GM23338 (cell line): Measurements from ENCODE around the gene GNAO1. TPM values are rescaled to one million over a fixed set of nuclear protein-coding genes. Genes with fewer than 3 reads are reported as not detected.

Experiments used
- CREB1 ChIP-seq: fragments of 250-450 bp; sonication (Bioruptor Pico); IDR thresholded peaks from 2 replicates; pipeline ENCODE4 v1.5.0; 2020; ENCODE audit warnings: low read depth, mild to moderate bottlenecking, moderate library complexity
- EZH2 ChIP-seq: fragments of 200-600 bp; sonication (generic); IDR thresholded peaks from one replicate; pipeline ENCODE4 v1.8.0; 2017; ENCODE audit warnings: antibody characterized with exemption, mild to moderate bottlenecking, low read depth; ENCODE audit not compliant: unreplicated experiment
- EZH2phosphoT487 ChIP-seq: fragments of 200-600 bp; sonication (generic); IDR thresholded peaks from one replicate; pipeline ENCODE4 v1.8.1; 2018; ENCODE audit warnings: antibody characterized with exemption; ENCODE audit not compliant: unreplicated experiment
- JUNB ChIP-seq: IDR thresholded peaks from one replicate; pipeline ENCODE4 v1.6.1; 2016; ENCODE audit warnings: antibody characterized with exemption; ENCODE audit not compliant: unreplicated experiment
- NANOG ChIP-seq: IDR thresholded peaks from 2 replicates; pipeline ENCODE4 v1.6.1; 2016; ENCODE audit warnings: antibody characterized with exemption, borderline replicate concordance
- POLR2AphosphoS5 ChIP-seq: IDR thresholded peaks from 2 replicates; pipeline ENCODE4 v1.6.1; 2016; ENCODE audit warnings: antibody characterized with exemption, low read depth
- REST ChIP-seq: IDR thresholded peaks from one replicate; pipeline ENCODE4 v1.6.1; 2018; ENCODE audit warnings: antibody characterized with exemption; ENCODE audit not compliant: unreplicated experiment
- STAT1 ChIP-seq: IDR thresholded peaks from one replicate; pipeline ENCODE4 v1.6.1; 2016; ENCODE audit warnings: antibody characterized with exemption; ENCODE audit not compliant: unreplicated experiment
- ZNF114 ChIP-seq: fragments of 250-450 bp; sonication (Bioruptor Pico); IDR thresholded peaks from 2 replicates; pipeline ENCODE4 v1.5.0; 2020; ENCODE audit warnings: mild to moderate bottlenecking, moderate library complexity
- ZNF331 ChIP-seq: fragments of 250-450 bp; sonication (Bioruptor Pico); IDR thresholded peaks from 2 replicates; pipeline ENCODE4 v1.5.0; 2020; ENCODE audit warnings: low read depth, mild to moderate bottlenecking, moderate library complexity
- polyA plus RNA-seq: library from polyadenylated mRNA; unstranded; fragments of >200 nt; fragmentation: Nextera tagmentation; extraction: Ambion mirVana; gene quantifications from 2 replicates; pipeline ENCODE4 v1.2.1, GENCODE V29; 2016
- total RNA-seq: library from RNA; depleted of rRNA; stranded (reverse); fragments of >200 nt; shearing (Covaris generic); gene quantifications from 2 replicates; pipeline ENCODE4 v1.2.3, GENCODE V29; 2014
- TF ChIP-seq, protein P1 (sequence below): fragments of 250-450 bp; sonication (Bioruptor Pico); IDR thresholded peaks from 2 replicates; pipeline ENCODE4 v1.5.0; 2020; ENCODE audit warnings: mild to moderate bottlenecking, moderate library complexity
- TF ChIP-seq, protein P2 (sequence below), 2 experiments: fragments of 200-600 bp in 1 of 2; sonication (generic) in 1 of 2; conservative IDR thresholded peaks; 2 replicates each; pipeline versions ENCODE4 v1.5.1 to v1.6.1; 2016 to 2017; ENCODE audit warnings: antibody characterized with exemption in 2 of 2, low read depth in 2 of 2, mild to moderate bottlenecking in 2 of 2, moderate library complexity in 1 of 2

GNAO1 gene
- total and polyA plus RNA-seq, 2 experiments from 2014 or later = 6.5 to 24.8 TPM

- TF ChIP-seq, protein P1, sequence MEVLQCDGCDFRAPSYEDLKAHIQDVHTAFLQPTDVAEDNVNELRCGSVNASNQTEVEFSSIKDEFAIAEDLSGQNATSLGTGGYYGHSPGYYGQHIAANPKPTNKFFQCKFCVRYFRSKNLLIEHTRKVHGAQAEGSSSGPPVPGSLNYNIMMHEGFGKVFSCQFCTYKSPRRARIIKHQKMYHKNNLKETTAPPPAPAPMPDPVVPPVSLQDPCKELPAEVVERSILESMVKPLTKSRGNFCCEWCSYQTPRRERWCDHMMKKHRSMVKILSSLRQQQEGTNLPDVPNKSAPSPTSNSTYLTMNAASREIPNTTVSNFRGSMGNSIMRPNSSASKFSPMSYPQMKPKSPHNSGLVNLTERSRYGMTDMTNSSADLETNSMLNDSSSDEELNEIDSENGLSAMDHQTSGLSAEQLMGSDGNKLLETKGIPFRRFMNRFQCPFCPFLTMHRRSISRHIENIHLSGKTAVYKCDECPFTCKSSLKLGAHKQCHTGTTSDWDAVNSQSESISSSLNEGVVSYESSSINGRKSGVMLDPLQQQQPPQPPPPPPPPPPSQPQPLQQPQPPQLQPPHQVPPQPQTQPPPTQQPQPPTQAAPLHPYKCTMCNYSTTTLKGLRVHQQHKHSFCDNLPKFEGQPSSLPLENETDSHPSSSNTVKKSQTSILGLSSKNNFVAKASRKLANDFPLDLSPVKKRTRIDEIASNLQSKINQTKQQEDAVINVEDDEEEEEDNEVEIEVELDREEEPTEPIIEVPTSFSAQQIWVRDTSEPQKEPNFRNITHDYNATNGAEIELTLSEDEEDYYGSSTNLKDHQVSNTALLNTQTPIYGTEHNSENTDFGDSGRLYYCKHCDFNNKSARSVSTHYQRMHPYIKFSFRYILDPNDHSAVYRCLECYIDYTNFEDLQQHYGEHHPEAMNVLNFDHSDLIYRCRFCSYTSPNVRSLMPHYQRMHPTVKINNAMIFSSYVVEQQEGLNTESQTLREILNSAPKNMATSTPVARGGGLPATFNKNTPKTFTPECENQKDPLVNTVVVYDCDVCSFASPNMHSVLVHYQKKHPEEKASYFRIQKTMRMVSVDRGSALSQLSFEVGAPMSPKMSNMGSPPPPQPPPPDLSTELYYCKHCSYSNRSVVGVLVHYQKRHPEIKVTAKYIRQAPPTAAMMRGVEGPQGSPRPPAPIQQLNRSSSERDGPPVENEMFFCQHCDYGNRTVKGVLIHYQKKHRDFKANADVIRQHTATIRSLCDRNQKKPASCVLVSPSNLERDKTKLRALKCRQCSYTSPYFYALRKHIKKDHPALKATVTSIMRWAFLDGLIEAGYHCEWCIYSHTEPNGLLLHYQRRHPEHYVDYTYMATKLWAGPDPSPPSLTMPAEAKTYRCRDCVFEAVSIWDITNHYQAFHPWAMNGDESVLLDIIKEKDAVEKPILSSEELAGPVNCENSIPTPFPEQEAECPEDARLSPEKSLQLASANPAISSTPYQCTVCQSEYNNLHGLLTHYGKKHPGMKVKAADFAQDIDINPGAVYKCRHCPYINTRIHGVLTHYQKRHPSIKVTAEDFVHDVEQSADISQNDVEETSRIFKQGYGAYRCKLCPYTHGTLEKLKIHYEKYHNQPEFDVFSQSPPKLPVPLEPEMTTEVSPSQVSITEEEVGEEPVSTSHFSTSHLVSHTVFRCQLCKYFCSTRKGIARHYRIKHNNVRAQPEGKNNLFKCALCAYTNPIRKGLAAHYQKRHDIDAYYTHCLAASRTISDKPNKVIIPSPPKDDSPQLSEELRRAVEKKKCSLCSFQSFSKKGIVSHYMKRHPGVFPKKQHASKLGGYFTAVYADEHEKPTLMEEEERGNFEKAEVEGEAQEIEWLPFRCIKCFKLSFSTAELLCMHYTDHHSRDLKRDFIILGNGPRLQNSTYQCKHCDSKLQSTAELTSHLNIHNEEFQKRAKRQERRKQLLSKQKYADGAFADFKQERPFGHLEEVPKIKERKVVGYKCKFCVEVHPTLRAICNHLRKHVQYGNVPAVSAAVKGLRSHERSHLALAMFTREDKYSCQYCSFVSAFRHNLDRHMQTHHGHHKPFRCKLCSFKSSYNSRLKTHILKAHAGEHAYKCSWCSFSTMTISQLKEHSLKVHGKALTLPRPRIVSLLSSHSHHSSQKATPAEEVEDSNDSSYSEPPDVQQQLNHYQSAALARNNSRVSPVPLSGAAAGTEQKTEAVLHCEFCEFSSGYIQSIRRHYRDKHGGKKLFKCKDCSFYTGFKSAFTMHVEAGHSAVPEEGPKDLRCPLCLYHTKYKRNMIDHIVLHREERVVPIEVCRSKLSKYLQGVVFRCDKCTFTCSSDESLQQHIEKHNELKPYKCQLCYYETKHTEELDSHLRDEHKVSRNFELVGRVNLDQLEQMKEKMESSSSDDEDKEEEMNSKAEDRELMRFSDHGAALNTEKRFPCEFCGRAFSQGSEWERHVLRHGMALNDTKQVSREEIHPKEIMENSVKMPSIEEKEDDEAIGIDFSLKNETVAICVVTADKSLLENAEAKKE = no peak
- TF ChIP-seq ZNF331 (CRISPR knock-in tag) = no peak
- TF ChIP-seq, protein P2, sequence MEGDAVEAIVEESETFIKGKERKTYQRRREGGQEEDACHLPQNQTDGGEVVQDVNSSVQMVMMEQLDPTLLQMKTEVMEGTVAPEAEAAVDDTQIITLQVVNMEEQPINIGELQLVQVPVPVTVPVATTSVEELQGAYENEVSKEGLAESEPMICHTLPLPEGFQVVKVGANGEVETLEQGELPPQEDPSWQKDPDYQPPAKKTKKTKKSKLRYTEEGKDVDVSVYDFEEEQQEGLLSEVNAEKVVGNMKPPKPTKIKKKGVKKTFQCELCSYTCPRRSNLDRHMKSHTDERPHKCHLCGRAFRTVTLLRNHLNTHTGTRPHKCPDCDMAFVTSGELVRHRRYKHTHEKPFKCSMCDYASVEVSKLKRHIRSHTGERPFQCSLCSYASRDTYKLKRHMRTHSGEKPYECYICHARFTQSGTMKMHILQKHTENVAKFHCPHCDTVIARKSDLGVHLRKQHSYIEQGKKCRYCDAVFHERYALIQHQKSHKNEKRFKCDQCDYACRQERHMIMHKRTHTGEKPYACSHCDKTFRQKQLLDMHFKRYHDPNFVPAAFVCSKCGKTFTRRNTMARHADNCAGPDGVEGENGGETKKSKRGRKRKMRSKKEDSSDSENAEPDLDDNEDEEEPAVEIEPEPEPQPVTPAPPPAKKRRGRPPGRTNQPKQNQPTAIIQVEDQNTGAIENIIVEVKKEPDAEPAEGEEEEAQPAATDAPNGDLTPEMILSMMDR (conservative IDR thresholded peaks at IDR 0.05; ENCODE audit: low read depth in 2 of 2) = no peak
- TF ChIP-seq EZH2phosphoT487 = no peak
- TF ChIP-seq NANOG = no peak
- no peak for TF ChIP-seq ZNF114 (CRISPR knock-in tag)
- TF ChIP-seq EZH2 = no peak
- no peak for TF ChIP-seq CREB1 (CRISPR knock-in tag)
- no peak for TF ChIP-seq JUNB
- no peak for TF ChIP-seq REST
- TF ChIP-seq POLR2AphosphoS5 = no peak
- no peak for TF ChIP-seq STAT1
Observed at GRCh38 chr16:56399486-56399885, 208.2 kb downstream of the GNAO1 start (continued).
